ENCODE data around the gene NMT1. TPM values are rescaled to one million over a fixed set of nuclear protein-coding genes. Genes with fewer than 3 reads are reported as not detected.

The NMT1 gene
- total RNA-seq, 1 donor from 2014 or later = 118 TPM

DNA sequence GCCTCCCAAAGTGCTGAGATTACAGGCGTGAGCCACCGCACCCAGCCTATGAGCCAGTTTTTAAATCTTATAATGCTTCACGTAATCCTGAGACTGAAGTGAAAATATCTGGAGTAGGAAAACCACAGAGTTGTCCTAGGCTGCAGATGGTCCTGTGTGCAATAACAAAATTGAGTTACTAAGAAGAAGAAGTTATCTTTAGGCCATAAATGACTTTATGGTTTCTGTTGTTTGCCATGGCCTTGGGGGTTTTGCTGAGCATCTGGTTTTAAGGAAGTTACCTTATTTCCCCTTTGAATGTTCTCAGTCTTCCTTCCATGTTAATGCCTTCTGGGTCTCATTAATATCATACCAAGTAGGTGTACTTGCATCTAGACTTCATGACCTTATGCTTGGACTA is 16.5 kb downstream of the NMT1 start:
- no peak for DNase-seq (ENCODE audit: low spot score)

DNA sequence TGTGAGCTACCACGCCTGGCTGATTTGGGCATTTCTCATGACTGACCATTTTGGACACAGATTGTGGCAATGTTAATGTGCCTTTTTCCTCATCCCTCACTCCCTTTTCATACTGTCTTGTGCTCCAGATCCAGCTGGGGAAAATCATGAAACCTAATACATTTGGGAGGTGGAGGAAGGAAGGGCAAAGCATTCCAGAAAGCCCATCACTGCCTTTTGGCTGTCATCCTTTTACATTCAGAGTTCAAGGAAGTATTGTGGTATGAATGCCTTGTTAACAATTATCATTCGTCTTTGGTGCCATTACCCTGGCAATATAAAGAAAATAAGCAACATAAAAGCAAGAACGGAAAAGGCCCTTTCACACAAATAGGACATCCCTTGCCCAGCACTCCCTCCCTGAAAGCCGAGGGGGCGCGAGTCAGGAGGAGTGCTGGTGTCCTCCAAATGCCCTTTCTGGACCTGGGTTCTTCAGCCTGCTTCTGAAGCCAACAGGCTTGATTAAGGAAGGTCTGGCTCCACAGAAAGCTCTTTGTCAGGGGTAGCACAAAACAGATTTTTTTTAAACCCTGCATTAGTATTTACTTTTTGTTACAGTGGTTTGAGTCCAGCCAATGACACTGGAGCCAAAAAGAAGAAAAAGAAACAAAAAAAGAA is 20.1 kb downstream of the NMT1 start:
- DNase-seq (ENCODE audit: low spot score) = no peak

DNA sequence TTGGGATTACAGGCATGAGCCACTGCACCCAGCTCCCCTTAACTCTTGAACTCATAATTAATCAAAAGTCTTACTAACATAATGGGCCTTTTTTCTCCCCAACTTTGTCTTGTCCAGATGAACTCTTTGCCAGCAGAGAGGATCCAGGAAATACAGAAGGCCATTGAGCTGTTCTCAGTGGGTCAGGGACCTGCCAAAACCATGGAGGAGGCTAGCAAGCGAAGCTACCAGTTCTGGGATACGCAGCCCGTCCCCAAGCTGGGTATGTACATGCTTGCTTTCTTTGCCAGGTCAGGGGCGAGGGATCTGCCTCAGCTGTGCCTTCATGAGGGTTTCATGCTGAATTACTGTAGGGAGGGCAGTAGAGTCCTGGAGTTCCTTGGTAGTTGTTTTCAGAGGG is 25.3 kb downstream of the NMT1 start:
- DNase-seq (ENCODE audit: low spot score) = no peak

DNA sequence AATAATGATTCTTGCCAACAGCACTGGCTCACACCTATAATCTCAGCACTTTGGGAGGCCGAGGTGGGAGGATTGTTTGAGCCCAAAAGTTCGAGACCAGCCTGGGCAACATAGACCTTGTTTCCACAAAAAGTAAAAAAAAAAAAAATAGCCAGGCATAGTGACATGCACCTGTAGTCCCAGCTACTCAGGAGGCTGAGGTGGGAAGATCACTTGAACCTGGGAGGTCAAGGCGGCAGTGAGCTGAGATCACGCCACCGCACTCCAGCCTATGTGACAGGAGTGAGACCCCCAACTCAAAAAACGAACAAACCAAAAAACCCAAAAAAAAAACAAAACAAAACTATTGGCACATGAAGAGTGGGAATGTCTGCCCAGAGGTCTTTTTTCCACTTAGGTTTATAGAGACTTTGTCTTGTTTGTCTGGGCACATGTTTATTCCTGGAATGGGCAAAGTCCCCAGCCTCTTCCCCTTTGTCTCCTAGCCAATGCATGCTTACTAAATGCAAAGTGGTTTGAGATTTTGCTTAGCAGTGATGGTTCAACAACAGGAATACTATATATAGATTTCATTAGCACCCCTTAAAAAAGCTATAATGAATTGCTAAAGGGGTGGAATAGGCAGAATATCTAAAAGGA is 25.9 kb downstream of the NMT1 start:
- no peak for DNase-seq (ENCODE audit: low spot score)

DNA sequence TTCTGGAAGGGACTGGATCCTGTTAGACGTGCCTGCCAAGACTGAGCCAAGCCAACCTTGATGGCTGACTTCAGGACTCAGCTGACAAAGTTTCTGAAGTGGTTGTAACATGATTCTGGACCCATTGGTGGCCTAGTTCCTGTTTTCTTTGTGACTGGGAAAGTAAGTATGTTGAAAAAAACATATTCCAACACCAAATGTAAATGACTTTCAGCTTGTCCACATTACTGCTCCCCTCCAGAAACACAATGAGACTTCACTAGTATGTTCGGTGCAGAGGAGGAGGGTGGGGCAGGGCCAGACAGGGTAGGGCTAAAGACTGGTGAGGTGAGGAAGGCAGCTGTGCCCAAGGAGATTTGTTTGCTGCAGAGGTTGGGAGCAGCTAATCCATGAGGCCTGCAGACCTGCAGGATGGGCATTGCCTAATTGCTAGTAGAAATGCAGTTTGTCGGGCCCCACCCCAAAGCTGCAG is 26.4 kb downstream of the NMT1 start:
- no peak for DNase-seq (ENCODE audit: low spot score)

DNA sequence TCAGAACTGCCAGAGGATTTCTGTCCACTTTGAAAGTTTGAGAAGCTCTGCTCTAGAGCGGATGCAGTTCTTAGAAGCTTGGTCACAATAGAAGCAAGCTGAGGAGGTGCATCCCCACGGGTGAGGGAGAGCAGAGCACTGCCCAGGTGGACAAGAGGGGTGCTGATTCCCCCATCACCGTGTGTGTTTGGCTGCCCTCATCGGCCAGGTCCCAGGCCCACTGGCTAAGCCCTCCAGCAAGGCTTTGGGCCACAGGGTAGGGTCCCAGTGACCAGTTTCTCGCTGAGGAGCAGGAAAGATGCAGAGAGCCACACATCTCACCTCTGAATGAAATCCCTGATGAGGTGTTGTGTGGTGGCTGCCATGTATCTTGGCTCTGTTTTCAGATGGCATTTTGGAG is 26.9 kb downstream of the NMT1 start:
- no peak for DNase-seq (ENCODE audit: low spot score)

DNA sequence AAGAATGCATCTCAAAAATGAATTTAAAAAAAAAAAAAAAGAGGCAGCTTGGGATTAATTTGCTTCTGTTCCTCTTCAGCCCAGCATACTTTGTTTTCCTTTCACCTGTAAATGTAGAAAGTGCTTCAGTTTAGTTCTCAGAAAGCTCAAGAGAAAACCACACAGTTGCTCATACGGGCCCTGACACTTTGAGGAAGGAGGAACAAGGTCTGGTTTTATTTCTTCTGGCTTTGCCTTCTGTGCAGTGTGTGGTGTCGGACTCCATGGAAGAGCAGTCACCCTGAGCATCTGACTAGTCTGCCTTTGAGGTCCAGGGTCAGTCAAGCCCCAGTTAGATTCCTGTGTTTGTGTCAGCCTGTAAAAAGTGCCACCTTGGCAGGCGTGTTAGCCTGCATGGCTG is 27.6 kb downstream of the NMT1 start:
- no peak for DNase-seq (ENCODE audit: low spot score)

DNA sequence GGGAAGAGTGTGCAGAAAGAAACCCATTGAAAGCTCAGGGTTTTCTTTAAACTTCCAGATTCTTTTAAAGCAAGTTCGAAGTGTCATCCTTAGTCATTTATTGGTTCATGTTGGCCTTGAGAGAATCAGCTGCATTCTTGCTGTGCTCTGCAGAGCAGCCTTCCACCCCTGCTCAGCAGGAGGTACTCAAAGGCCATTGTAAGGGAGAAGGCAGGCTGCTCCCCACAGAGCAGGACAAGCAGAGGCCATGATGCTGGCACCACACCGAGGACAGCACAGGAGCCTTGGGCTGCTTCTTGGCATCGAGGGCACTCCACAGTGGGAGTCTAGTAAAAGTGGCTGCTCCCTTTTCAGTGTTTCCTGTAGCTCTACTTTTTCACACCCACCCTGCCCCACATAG is 29.6 kb downstream of the NMT1 start:
- no peak for DNase-seq (ENCODE audit: low spot score)

DNA sequence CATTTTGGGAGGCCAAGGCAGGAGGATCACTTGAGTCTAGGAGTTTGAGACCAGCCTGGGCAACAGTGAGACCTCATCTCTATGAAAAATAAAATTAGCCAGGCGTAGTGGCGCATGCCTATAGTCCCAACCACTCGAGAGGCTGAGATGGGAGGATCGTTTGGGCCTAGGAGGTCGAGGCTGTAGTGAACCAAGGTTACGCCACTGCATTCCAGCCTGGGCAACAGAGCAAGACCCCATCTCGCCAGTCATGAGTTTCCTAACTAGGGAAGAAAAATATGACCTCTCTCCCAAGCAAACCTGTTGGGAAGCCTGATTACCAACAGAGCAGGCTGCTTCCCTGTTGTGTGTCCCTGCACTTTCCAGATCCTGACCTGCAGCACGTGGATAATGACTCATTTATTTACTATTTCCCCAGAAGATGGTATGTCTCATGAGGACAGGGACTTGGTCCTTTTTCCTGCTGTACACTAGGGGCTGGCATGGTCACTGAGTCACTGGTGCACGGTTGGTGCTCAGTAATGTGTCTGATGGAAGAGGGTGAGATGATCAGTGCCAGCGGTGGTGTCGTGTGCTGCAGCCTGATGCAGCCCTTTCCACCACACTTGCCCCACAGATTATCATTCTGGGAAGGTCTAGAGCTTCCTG is 30.8 kb downstream of the NMT1 start:
- no peak for DNase-seq (ENCODE audit: low spot score)

DNA sequence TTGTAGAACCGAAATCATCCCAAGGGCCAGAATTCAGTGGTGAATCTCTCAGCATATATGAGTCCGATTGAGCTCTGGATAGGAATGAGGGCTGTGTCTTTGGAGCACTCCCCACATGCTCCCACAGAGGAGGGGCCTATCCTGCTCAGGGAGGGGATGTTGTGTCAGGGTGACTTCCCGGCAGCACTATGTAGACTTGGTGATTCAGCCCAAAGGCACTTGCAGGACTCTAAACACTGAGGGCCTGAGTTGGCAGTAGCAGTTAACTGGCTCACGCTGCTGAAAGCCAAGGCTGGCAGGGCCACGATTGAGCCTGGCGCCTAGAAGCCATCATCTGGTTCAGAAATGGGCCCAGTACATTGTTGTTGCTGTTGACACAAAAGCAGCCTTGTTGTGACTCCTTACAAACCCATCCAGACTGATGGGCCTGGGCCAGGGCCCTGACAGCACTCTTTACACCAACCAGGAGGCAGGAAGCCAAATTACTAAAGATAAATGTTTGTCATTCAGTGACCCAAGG is 31.9 kb downstream of the NMT1 start:
- DNase-seq (ENCODE audit: low spot score) = no peak

DNA sequence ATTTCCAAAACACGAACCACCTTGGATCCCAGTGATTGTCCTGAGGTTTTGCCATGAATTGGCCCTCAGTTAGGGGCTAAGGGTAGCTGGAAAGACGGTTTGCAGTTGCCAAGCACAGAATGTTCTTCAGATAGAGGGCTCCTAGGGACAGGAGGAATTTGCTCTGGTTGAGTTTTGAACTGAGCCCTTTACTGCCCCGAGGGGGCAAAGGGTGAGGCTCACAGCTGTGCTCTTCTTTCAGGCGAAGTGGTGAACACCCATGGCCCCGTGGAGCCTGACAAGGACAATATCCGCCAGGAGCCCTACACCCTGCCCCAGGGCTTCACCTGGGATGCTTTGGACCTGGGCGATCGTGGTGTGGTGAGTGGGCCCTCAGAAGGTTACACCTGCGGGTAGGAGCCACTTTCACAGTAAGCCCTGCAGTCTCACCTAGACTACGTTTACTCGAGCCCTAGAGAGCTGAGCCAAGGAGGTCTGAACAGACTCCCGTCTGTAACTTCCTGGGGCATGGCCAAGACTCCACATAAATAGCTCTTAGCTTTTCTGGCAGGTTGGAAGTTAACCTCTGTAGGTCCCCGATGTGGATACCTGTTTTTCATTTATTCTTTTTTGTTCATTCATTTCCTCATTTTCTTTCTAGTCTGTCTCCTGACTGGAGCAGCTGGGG is 32.5 kb downstream of the NMT1 start:
- DNase-seq (ENCODE audit: low spot score) = no peak

DNA sequence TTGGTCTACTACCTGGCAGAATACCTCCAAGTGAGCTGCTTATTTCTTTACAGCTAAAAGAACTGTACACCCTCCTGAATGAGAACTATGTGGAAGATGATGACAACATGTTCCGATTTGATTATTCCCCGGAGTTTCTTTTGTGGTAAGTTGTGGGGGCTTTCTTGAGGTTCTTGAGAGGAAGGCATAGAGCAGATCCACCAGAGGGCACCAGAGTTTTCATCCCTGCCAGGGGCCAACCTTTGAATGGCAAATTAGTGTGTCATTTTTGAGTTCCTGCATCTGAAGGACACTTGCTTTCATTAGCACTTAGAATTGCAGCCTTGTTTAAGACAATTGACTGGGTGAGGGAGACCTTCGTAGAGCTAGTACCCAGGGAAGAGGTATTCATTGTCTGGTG is 35.0 kb downstream of the NMT1 start:
- no peak for DNase-seq (ENCODE audit: low spot score)

DNA sequence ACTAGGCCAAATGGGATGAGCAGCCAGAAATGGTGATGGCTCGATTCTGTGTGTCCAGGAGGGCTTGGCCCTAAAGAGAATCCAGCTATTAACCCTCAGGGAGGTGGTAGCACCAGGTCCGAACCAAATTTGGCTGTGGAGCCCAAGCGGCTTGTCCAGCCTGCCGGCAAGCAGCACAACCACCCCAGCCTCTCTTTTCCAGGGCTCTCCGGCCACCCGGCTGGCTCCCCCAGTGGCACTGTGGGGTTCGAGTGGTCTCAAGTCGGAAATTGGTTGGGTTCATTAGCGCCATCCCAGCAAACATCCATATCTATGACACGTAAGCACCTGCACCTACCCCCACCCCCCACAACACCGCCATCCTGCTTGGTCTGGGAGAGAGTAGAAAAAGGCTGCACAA is 35.8 kb downstream of the NMT1 start:
- no peak for DNase-seq (ENCODE audit: low spot score)

DNA sequence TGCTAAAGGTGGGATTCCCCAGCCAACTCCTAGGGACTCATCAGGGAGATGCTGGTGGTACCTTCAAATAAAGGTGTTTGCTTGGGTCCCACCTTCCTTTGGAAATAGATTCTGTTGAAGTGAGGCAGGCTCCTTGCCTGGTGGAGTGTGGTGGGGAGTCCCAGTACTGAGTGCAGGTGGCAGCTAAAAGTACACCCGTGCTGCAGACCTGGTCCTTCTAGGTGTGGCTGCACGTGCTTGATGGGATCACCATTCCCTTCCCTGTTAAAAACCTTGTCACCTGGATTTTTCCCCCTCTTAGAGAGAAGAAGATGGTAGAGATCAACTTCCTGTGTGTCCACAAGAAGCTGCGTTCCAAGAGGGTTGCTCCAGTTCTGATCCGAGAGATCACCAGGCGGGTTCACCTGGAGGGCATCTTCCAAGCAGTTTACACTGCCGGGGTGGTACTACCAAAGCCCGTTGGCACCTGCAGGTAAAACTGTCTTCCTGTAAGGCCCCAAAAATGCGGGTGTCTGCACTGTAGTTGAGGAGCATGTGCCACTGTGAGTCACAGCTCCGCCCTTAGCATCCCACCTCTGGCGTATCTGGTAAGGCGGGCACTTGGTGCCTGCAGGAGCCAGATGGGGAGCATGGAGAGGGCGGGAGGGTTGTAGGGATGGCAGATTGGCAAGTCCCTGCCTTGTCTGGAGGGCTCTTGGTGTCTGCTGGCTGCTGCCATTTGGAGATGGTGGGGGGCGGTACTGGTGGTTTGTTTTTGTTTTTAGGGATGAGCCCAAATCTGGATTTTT is 37.2 kb downstream of the NMT1 start:
- no peak for DNase-seq (ENCODE audit: low spot score)

DNA sequence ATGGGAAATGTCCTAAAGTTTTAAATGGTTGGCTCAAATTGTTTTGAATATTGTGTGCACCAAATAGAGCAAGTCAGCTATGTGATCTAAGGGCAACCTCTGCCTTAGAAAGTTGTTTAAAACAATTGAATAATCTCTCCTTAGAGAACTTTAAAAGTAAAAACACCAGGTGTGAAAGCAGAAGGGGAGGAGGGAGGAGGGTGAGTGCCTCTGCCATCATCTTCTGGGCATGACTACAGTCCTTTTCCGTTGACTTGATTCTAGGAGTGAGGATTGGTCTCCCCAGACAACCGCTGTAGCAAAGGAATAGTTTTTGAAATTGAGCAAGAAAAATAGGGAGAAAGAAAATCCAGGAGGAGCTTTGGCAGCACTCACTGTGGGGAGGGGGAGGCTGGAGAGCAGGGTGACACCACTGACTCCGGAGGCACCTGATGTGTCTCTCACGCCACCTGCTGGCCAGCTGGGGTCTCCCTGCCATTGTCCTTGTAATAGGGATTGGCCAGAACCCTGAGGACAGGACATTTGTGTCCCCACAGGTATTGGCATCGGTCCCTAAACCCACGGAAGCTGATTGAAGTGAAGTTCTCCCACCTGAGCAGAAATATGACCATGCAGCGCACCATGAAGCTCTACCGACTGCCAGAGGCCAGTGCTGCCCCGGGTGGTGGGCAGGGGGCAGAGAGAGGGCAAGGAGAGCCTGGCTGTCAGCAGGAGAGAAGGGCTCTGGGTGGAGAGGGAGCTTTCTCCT is 37.9 kb downstream of the NMT1 start:
- DNase-seq (ENCODE audit: low spot score) = no peak

DNA sequence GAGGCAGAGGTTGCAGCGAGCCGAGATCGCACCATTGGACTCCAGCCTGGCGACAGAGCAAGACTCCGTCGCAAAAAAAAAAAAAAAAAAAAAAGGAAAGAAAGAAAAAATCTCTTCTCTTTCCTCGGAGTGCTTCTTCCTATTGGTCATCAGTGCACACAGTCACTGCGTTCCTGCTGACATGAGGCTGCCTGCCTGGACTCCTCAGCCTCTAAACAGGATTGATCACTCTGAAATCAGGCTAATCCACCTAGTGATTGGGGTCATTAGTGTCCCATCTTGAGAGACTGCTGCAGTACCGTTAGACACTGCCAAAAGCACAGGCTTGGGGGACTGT is 40.4 kb downstream of the NMT1 start:
- no peak for DNase-seq (ENCODE audit: low spot score)

DNA sequence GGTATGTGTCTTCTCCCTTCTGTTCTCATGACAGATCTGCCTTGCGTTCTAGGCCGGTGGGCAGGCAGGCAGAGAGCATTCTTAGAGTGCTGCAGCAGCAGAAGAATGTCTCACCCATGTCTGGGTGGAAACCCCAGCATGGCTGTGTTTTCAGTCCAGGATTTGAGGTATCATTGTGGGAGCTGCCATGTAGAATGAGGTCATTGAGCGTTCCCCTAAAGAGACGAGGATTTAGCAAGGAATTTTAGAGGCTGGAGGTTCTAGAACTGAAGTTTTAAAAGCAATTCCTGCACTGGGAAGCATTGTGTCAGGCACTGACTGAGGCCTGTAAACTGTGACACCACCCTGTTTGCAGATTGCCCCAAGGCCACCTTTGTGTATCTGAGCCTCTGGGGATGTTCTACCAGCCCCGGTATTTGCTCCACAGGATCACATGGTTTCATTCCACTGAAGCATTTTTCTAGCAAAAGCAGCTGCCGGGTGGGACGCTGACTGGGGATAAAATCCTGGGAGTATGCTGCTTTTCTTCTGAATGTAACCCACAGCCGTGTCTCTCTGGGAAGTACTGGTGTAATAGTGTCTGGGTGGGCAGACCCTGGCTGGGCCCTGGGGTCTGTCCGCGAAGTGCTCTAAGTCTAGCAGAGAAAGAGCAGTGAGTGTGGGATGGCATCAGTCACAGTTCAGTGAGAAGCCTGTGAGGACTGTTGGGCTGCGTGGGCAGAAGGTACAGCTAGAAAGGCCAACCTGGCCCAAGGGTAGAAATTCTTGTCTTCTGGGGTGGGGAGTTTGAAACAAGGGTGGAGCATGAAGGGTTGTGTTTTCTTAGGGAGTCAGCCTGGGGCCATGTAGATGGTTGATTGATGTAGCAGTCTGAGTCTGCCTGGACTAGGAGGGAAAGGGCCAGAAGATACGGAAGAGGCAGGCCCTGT is 41.0 kb downstream of the NMT1 start:
- DNase-seq (ENCODE audit: low spot score) = no peak

DNA sequence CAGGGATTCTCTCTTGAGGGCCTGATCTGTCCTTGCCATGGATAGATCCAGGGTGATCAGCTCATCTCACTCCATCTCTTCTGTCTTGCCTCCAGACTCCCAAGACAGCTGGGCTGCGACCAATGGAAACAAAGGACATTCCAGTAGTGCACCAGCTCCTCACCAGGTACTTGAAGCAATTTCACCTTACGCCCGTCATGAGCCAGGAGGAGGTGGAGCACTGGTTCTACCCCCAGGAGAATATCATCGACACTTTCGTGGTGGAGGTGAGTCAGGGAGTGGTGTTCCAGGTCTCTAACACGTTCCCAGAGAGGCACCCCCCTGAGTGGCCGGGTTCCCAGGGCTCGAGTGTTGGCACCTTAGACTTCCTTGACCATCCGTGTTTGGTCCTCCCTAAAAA is 41.7 kb downstream of the NMT1 start:
- no peak for DNase-seq (ENCODE audit: low spot score)

DNA sequence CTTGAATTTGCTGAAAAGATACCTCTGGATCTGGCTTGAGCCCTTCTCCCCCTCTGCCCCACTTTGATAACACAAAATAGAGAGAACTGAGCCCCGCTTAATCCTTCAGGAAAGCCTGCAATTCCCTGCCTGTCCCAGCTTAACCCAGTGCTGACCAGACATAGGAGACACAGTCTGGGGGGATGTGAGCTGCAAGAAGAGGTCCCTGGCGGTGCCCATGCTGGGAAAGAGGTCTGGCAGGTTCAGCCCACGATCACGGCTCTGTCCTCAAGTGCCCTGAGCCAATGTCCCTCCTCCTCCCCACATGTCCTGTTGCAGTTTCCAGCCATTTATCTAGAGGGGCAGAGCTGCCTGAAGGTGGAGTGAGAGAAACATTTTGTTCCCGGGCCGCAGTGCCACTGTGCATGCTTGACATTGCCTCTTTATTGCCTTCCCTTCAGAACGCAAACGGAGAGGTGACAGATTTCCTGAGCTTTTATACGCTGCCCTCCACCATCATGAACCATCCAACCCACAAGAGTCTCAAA is 42.2 kb downstream of the NMT1 start:
- DNase-seq (ENCODE audit: low spot score) = no peak

Measured in mesenteric fat pad (tissue), 1 donor.